ENCODE measurements around the gene ALG8. TPM values are rescaled to one million over a fixed set of nuclear protein-coding genes. Genes with fewer than 3 reads are reported as not detected.

The ALG8 gene
- total RNA-seq, 4 donors from 2014 or later, result 24.9 to 43.5 (median 32.0) TPM

DNA sequence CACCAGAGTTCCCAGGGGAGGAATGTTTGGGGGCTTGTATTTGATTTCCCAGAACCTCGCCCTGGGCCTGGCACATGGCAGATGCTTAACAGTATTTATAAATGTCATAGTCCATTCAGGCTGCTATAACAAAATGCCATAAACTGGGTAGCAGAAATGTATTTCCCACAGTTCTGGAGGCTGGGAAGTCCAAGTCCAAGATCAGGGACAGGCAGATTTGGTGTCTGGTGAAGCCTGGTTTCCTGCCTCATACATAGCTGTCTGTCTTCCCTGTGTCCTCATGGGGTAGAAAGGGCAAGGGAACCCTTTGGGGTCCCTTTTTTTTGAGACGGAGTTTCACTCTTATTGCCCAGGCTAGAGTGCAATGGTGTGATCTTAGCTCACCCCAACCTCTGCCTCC, 25.0 kb upstream of the ALG8 start:
- Histone ChIP-seq H3K4me1 (peaks cover 0 to 35% (median 13%) of the 10 kb centered on the region in 4 donors), H3K27me3 (no peaks in the 10 kb centered on the region), H3K36me3 (no peaks in the 10 kb centered on the region), H3K4me3 (no peak overlapping the region), H3K27ac (no peak overlapping the region), H3K9me3 (no peaks in the 10 kb centered on the region)
- 94 to 100% methylated on average over 2 of the region's 2 CpGs for WGBS, 2 donors
- TF ChIP-seq, protein P1, sequence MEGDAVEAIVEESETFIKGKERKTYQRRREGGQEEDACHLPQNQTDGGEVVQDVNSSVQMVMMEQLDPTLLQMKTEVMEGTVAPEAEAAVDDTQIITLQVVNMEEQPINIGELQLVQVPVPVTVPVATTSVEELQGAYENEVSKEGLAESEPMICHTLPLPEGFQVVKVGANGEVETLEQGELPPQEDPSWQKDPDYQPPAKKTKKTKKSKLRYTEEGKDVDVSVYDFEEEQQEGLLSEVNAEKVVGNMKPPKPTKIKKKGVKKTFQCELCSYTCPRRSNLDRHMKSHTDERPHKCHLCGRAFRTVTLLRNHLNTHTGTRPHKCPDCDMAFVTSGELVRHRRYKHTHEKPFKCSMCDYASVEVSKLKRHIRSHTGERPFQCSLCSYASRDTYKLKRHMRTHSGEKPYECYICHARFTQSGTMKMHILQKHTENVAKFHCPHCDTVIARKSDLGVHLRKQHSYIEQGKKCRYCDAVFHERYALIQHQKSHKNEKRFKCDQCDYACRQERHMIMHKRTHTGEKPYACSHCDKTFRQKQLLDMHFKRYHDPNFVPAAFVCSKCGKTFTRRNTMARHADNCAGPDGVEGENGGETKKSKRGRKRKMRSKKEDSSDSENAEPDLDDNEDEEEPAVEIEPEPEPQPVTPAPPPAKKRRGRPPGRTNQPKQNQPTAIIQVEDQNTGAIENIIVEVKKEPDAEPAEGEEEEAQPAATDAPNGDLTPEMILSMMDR (IDR thresholded peaks at IDR 0.05), result no peak
- no peak for TF ChIP-seq POLR2A (IDR thresholded peaks at IDR 0.05)
- TF ChIP-seq EP300 (IDR thresholded peaks at IDR 0.05), result no peak
- DNase-seq (ENCODE audit: low spot score in 2 of 2), result no peak

DNA sequence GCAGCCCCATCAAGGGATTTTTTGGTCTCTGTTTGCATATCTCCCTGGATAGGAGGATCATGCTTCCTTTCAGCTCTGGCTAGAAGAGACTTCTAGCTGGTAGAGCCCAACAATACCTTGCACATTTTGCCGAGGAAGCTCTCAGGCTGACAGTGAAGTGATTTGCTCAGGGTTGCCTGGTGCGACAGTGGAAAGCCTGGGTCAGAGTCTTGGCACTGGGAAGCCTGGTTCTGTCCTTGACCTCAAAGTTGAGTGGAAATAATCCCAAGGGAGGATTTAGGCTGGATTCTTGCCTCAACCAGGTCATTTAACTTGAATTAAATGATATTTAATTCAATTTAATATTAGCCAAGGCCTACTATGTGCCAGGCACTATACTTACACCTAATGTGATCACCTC, 24.4 kb upstream of the ALG8 start:
- Histone ChIP-seq H3K4me1 (peaks cover 0 to 34% (median 11%) of the 10 kb centered on the region in 4 donors), H3K27me3 (no peaks in the 10 kb centered on the region), H3K9me3 (no peaks in the 10 kb centered on the region), H3K27ac (no peak overlapping the region), H3K4me3 (no peak overlapping the region), H3K36me3 (no peaks in the 10 kb centered on the region)
- TF ChIP-seq, protein P1 (IDR thresholded peaks at IDR 0.05), result no peak
- TF ChIP-seq EP300 (IDR thresholded peaks at IDR 0.05) (no peak), POLR2A (IDR thresholded peaks at IDR 0.05) (no peak)
- WGBS, 2 donors, result 35 to 57% methylated on average over 2 of the region's 2 CpGs
- DNase-seq (ENCODE audit: low spot score in 2 of 2), result no peak

DNA sequence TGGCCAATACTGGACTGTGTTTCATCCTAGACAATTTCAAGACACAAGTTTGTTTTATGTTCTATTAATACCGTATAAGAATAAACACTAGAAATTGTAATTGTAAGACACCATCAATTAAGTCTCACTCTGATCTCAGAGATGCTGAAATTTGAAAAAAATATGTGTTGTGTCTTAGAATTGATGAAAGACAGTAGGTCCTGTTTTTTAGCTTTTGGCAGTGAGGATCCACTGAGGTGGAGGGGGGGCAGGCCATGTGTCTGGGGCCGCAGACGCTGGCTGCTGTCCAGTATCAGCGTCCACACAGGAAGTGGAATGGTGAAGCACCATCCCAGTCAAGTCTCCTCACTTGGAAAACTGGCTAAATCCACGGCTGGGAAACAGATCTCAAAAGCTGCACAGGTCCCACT, 22.5 kb upstream of the ALG8 start:
- Histone ChIP-seq H3K27me3 (no peaks in the 10 kb centered on the region), H3K4me3 (no peak overlapping the region), H3K9me3 (no peaks in the 10 kb centered on the region), H3K4me1 (peaks cover 0 to 29% (median 0%) of the 10 kb centered on the region in 4 donors), H3K27ac (peak overlapping the region in 1 of 4 donors; percentile 23), H3K36me3 (no peaks in the 10 kb centered on the region)
- TF ChIP-seq, protein P1 (IDR thresholded peaks at IDR 0.05), result no peak
- TF ChIP-seq POLR2A (IDR thresholded peaks at IDR 0.05) (no peak), EP300 (IDR thresholded peaks at IDR 0.05) (no peak)
- 22% methylated on average over 5 of the region's 5 CpGs for WGBS, 2 donors
- DNase-seq (ENCODE audit: low spot score in 2 of 2), result no peak

DNA sequence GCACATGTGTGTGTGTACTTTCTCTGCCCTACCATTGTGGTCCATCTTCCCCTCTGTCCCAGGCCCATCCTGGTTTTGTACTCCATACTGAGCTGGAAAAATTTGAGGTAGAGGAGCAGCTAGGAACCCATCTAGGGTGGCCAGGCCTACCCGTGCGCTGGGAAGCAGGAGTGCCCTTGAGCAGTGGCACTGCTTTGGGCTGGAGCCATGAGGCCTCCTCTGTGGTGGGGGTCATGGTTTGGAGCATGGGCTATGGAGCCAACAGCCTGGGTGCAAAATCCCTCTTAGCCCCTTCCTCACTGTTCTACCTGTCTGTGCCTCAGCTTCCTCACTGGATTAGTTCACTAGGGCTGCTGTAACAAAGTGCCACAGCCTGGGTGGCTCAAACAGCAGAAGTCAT, 21.9 kb upstream of the ALG8 start:
- Histone ChIP-seq H3K27ac (no peak overlapping the region), H3K4me3 (no peak overlapping the region), H3K4me1 (peaks cover 0 to 35% (median 0%) of the 10 kb centered on the region in 4 donors), H3K36me3 (no peaks in the 10 kb centered on the region), H3K9me3 (no peaks in the 10 kb centered on the region), H3K27me3 (no peaks in the 10 kb centered on the region)
- WGBS, 2 donors, result 93 to 96% methylated on average over 2 of the region's 2 CpGs
- no peak for DNase-seq (ENCODE audit: low spot score in 2 of 2)
- no peak for TF ChIP-seq EP300 (IDR thresholded peaks at IDR 0.05)

DNA sequence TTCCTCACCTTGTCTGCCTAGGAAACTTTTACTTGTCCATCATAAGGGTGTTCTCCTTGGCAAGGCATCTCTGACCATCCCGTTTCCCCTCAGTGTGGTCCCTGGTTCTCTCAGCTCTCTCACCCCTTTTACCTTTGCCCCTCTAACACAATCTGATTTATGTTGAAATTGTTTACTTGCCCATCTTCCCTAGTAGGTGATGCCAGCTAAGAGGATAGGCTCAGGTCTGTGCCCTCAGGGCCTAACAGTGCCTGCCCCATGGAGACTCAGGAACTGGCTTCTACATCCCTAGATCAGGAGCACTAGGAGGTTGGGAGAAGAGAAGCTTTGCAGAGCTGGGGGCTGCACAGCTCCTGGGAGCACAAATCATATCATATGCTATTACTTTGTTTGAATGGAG, 21.1 kb upstream of the ALG8 start:
- DNase-seq (ENCODE audit: low spot score in 2 of 2), result no peak
- TF ChIP-seq, protein P1 (IDR thresholded peaks at IDR 0.05), result no peak
- no peak for TF ChIP-seq POLR2A (IDR thresholded peaks at IDR 0.05)
- no peak for TF ChIP-seq EP300 (IDR thresholded peaks at IDR 0.05)
- Histone ChIP-seq H3K4me3 (no peak overlapping the region), H3K9me3 (no peaks in the 10 kb centered on the region), H3K36me3 (no peaks in the 10 kb centered on the region), H3K4me1 (peaks cover 0 to 37% (median 0%) of the 10 kb centered on the region in 4 donors), H3K27ac (no peak overlapping the region), H3K27me3 (no peaks in the 10 kb centered on the region)
- 100% methylated on average over 1 of the region's 1 CpG for WGBS, 2 donors

Measured in tibial nerve (tissue), 4 donors.